ENCODE data around the gene DPEP1. TPM values are rescaled to one million over a fixed set of nuclear protein-coding genes. Genes with fewer than 3 reads are reported as not detected.

Gene DPEP1
- total and polyA plus RNA-seq, 2 experiments from 2014 or later: 1.7 to 2.3 TPM

DNA sequence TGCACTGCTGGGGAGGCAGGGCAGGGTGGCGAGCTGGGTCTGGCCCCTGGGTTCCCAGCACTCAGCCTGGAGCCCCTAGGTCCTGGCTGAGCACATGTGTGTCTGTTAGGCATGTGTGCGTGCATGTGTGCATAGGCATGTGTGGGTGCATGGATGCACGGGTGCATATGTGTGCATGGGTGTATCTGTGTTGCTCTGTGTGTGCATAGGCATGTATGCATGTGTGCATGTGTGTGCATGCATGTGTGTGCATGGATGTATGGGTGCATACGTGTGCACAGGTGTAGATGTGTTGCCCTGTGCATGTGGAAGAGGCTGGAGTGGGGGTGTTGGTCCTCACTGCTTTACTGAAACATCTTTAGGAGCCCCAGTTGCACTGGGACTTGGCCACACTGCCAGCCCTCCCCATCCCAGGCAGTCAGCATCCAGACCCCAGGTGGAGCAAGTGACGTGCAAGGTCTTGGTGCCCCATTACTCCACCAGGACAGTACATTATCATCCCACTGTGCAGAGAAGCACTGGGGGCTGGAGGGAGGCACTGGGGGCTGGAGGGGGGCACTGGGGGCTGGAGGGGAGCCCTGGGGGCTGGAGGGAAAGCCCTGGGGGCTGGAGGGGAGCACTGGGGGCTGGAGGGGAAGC is 10.4 kb upstream of the DPEP1 start:
- H2AFZ ChIP-seq: no peak overlapping the region
- 0 out of 3 replicates have a peak overlapping the region, but pooled peaks have one; percentile 23 for H3K4me3 Mint-ChIP-seq
- ATAC-seq: no peak

More for the DNA sequence above, 10.4 kb upstream of the DPEP1 start:
- H3K4me3 ChIP-seq: no peak overlapping the region
- no peak overlapping the region for H3K27ac ChIP-seq (ENCODE audit: low read depth)
- TF ChIP-seq, protein P1, sequence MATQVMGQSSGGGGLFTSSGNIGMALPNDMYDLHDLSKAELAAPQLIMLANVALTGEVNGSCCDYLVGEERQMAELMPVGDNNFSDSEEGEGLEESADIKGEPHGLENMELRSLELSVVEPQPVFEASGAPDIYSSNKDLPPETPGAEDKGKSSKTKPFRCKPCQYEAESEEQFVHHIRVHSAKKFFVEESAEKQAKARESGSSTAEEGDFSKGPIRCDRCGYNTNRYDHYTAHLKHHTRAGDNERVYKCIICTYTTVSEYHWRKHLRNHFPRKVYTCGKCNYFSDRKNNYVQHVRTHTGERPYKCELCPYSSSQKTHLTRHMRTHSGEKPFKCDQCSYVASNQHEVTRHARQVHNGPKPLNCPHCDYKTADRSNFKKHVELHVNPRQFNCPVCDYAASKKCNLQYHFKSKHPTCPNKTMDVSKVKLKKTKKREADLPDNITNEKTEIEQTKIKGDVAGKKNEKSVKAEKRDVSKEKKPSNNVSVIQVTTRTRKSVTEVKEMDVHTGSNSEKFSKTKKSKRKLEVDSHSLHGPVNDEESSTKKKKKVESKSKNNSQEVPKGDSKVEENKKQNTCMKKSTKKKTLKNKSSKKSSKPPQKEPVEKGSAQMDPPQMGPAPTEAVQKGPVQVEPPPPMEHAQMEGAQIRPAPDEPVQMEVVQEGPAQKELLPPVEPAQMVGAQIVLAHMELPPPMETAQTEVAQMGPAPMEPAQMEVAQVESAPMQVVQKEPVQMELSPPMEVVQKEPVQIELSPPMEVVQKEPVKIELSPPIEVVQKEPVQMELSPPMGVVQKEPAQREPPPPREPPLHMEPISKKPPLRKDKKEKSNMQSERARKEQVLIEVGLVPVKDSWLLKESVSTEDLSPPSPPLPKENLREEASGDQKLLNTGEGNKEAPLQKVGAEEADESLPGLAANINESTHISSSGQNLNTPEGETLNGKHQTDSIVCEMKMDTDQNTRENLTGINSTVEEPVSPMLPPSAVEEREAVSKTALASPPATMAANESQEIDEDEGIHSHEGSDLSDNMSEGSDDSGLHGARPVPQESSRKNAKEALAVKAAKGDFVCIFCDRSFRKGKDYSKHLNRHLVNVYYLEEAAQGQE (IDR thresholded peaks at IDR 0.05; ENCODE audit: unreplicated experiment): no peak
- TF ChIP-seq, protein P2, sequence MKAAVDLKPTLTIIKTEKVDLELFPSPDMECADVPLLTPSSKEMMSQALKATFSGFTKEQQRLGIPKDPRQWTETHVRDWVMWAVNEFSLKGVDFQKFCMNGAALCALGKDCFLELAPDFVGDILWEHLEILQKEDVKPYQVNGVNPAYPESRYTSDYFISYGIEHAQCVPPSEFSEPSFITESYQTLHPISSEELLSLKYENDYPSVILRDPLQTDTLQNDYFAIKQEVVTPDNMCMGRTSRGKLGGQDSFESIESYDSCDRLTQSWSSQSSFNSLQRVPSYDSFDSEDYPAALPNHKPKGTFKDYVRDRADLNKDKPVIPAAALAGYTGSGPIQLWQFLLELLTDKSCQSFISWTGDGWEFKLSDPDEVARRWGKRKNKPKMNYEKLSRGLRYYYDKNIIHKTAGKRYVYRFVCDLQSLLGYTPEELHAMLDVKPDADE (IDR thresholded peaks at IDR 0.05): no peak
- TF ChIP-seq STAT1 (IDR thresholded peaks at IDR 0.05; ENCODE audit: unreplicated experiment): no peak
- TF ChIP-seq, protein P3, sequence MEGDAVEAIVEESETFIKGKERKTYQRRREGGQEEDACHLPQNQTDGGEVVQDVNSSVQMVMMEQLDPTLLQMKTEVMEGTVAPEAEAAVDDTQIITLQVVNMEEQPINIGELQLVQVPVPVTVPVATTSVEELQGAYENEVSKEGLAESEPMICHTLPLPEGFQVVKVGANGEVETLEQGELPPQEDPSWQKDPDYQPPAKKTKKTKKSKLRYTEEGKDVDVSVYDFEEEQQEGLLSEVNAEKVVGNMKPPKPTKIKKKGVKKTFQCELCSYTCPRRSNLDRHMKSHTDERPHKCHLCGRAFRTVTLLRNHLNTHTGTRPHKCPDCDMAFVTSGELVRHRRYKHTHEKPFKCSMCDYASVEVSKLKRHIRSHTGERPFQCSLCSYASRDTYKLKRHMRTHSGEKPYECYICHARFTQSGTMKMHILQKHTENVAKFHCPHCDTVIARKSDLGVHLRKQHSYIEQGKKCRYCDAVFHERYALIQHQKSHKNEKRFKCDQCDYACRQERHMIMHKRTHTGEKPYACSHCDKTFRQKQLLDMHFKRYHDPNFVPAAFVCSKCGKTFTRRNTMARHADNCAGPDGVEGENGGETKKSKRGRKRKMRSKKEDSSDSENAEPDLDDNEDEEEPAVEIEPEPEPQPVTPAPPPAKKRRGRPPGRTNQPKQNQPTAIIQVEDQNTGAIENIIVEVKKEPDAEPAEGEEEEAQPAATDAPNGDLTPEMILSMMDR (conservative IDR thresholded peaks at IDR 0.05; ENCODE audit: low read depth in 2 of 2): no peak
- TF ChIP-seq EZH2 (IDR thresholded peaks at IDR 0.05; ENCODE audit: low read depth, unreplicated experiment): no peak
- TF ChIP-seq ZNF462 (CRISPR knock-in tag; IDR thresholded peaks at IDR 0.05): no peak
- no peak for TF ChIP-seq ZNF114 (CRISPR knock-in tag; IDR thresholded peaks at IDR 0.05)
- no peak for TF ChIP-seq NANOG (IDR thresholded peaks at IDR 0.05; ENCODE audit: borderline replicate concordance)
- TF ChIP-seq CREB1 (CRISPR knock-in tag; IDR thresholded peaks at IDR 0.05; ENCODE audit: low read depth): no peak
- TF ChIP-seq ZNF331 (CRISPR knock-in tag; IDR thresholded peaks at IDR 0.05; ENCODE audit: low read depth): no peak
- TF ChIP-seq JUNB (IDR thresholded peaks at IDR 0.05; ENCODE audit: unreplicated experiment): no peak
- TF ChIP-seq EZH2phosphoT487 (IDR thresholded peaks at IDR 0.05; ENCODE audit: unreplicated experiment): no peak
- no peak for TF ChIP-seq POLR2AphosphoS5 (IDR thresholded peaks at IDR 0.05; ENCODE audit: low read depth)
- H3K9me2 ChIP-seq (ENCODE audit: insufficient read depth): no peaks in the 10 kb centered on the region
- no peaks in the 10 kb centered on the region for H3K36me3 ChIP-seq (ENCODE audit: insufficient read depth)
- Mint-ChIP-seq H3K4me1 (peaks cover 11% of the 10 kb centered on the region), H3K27me3 (ENCODE audit: insufficient read depth, low read depth, poor library complexity) (peaks cover 11% of the 10 kb centered on the region), H3K36me3 (ENCODE audit: low read depth) (no peaks in the 10 kb centered on the region), H3K9me3 (no peaks in the 10 kb centered on the region), H3K27ac (no peak overlapping the region)
- H3F3A ChIP-seq (replicated peaks; ENCODE audit: low read depth): no peaks in the 10 kb centered on the region
- H3K4me2 ChIP-seq: peak overlapping the region; percentile 69; the same call in 1 of the 2 replicates
- peaks cover 11% of the 10 kb centered on the region for H3K4me1 ChIP-seq (ENCODE audit: insufficient read depth)
- DNase-seq (ENCODE audit: low spot score): no peak
- no peaks in the 10 kb centered on the region for H3K27me3 ChIP-seq (ENCODE audit: insufficient read depth)
- H4K20me1 ChIP-seq (replicated peaks; ENCODE audit: insufficient read depth): no peaks in the 10 kb centered on the region
- no peaks in the 10 kb centered on the region for H3K79me2 ChIP-seq (replicated peaks; ENCODE audit: insufficient read depth)

Measured in GM23338 (cell line).